Testis (tissue), 3 donors: ENCODE data around the gene LIN9. TPM values are rescaled to one million over a fixed set of nuclear protein-coding genes. Genes with fewer than 3 reads are reported as not detected.
A peak's percentile ranks its signal among the peaks of the same experiment; 100 is the strongest.

Experiments used
- DNase-seq: peaks from one replicate; pipeline ENCODE4 v3.0.0-alpha.2; 2019
- H3K27ac ChIP-seq, 2 donors: fragments of 200-600 bp; sonication (generic); one replicate each; pipeline ENCODE4 v1.5.1; 2019
- H3K27me3 ChIP-seq: fragments of 200-600 bp; sonication (generic); one replicate; pipeline ENCODE4 v1.5.1; 2019
- H3K36me3 ChIP-seq: fragments of 200-600 bp; sonication (generic); one replicate; pipeline ENCODE4 v1.5.1; 2017; ENCODE audit warnings: low read depth; ENCODE audit errors: missing control alignments
- H3K4me1 ChIP-seq: fragments of 200-600 bp; sonication (generic); one replicate; pipeline ENCODE4 v1.5.1; 2019
- H3K4me3 ChIP-seq, 2 donors: fragments of 200-600 bp; sonication (generic); one replicate each; pipeline ENCODE4 v1.5.1; 2017 to 2019
- H3K9me3 ChIP-seq: fragments of 200-600 bp; sonication (generic); one replicate; pipeline ENCODE4 v1.5.1; 2017
- CTCF ChIP-seq, 3 experiments: fragments of 450-650 bp in 2 of 3; fragments of 200-600 bp in 1 of 3; sonication (generic) in 1 of 3; IDR thresholded peaks; one replicate each; pipeline ENCODE4 v1.5.1; 2016 to 2019; ENCODE audit warnings: antibody characterized with exemption in 3 of 3, mild to moderate bottlenecking in 2 of 3, moderate library complexity in 1 of 3
- POLR2A ChIP-seq: fragments of 450-650 bp; IDR thresholded peaks from one replicate; pipeline ENCODE4 v1.6.1; 2017; ENCODE audit warnings: antibody characterized with exemption, mild to moderate bottlenecking, moderate library complexity
- WGBS, 2 donors: methylation state at CpG; one replicate each; pipeline ENCODE4 v1.1.5; 2018; 5-methylcytosine and 5-hydroxymethylcytosine counted together
- intact Hi-C: fragments of 100-400 bp; cut with DNase I; formaldehyde crosslinking; loops from one replicate; pipeline ENCODE4 v1.15.1; 2023; ENCODE audit warnings: low total_unique reads
- polyA plus RNA-seq: library from polyadenylated mRNA; stranded (reverse); fragments of 350-450 nt; fragmentation: Illumina TruSeq; extraction: RNeasy Lipid Tissue Mini Kit (QIAGEN cat#74804); gene quantifications from one replicate; pipeline ENCODE4 v1.2.3, GENCODE V29; 2014; ENCODE audit warnings: low read depth, low replicate concordance; ENCODE audit not compliant: insufficient read depth
- total RNA-seq, 2 donors: library from RNA; depleted of rRNA; stranded (reverse); fragments of >200 nt; gene quantifications; one replicate each; pipeline ENCODE4 v1.2.3, GENCODE V29; 2016

Gene LIN9
- total and polyA plus RNA-seq, 3 donors from 2014 or later = 8.2 to 13.9 (median 9.9) TPM

DNA sequence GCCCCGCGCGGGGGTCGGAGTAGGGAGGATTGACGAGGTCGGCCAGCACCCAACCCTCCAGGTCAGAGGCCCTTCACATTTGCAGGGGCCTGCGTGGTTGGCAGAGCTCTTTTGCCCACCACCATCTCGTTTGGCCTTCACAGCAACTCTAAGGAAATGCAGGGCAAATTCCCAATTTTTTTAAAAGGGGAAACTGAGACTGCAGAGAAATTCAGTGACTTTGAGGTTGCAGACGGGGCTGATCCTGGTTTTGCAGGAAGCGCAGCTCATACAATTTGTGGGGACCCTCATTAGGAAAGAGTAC lies 122.0 kb downstream of the LIN9 start:
- Histone ChIP-seq H3K4me1 (peaks cover 22% of the 10 kb centered on the region), H3K9me3 (no peaks in the 10 kb centered on the region), H3K36me3 (no peaks in the 10 kb centered on the region), H3K27me3 (no peaks in the 10 kb centered on the region), H3K4me3 (peak overlapping the region; percentile 92 to 93), H3K27ac (peak overlapping the region; percentile 92 to 96)
- WGBS, 2 donors = 5 to 8% methylated on average over 7 to 10 of the region's 10 CpGs
- DNase-seq = no peak
- TF ChIP-seq POLR2A (no peak), CTCF (IDR thresholded peaks at IDR 0.05) (no peak)
- intact Hi-C loops = no loop called here

GRCh38 chr1:226186124-226187018 lies 122.6 kb downstream of the LIN9 start, which contains the start of gene ACBD3:
Gene ACBD3, minus strand, starts transcription at chr1:226186741. Its CDS starts 66 bp downstream, at chr1:226186675.
- peaks cover 27% of the 10 kb centered on the region for H3K4me1 ChIP-seq
- no peaks in the 10 kb centered on the region for H3K36me3 ChIP-seq
- intact Hi-C loops = no loop called here
- peak; percentile 93 for DNase-seq
- H3K4me3 ChIP-seq = peak within 1 kb of the TSS; percentile 92 to 93
- H3K27ac ChIP-seq = peak within 1 kb of the TSS; percentile 92 to 96
- no peaks in the 10 kb centered on the region for H3K27me3 ChIP-seq
- no peaks in the 10 kb centered on the region for H3K9me3 ChIP-seq
- WGBS, 2 donors = 1% methylated on average over 16 to 55 of the region's 75 CpGs
- TF ChIP-seq CTCF (IDR thresholded peaks at IDR 0.05) (peak in 2 of 3 experiments; percentile 24), POLR2A (peak; percentile 85)

- WGBS, 2 donors = 7 to 9% methylated on average over 14 of the region's 14 CpGs
- H3K4me1 ChIP-seq = peaks cover 32% of the 10 kb centered on the region
- no peaks in the 10 kb centered on the region for H3K27me3 ChIP-seq
- TF ChIP-seq POLR2A = no peak
- no peak for TF ChIP-seq CTCF (IDR thresholded peaks at IDR 0.05)
- H3K9me3 ChIP-seq = no peaks in the 10 kb centered on the region
- no peak for DNase-seq
- H3K4me3 ChIP-seq = peak overlapping the region; percentile 92 to 93
- peak overlapping the region; percentile 92 to 96 for H3K27ac ChIP-seq
- H3K36me3 ChIP-seq = no peaks in the 10 kb centered on the region
- intact Hi-C loops = no loop called here
These were observed 123.6 kb downstream of the LIN9 start for GRCh38 chr1:226185141-226186036.

DNA sequence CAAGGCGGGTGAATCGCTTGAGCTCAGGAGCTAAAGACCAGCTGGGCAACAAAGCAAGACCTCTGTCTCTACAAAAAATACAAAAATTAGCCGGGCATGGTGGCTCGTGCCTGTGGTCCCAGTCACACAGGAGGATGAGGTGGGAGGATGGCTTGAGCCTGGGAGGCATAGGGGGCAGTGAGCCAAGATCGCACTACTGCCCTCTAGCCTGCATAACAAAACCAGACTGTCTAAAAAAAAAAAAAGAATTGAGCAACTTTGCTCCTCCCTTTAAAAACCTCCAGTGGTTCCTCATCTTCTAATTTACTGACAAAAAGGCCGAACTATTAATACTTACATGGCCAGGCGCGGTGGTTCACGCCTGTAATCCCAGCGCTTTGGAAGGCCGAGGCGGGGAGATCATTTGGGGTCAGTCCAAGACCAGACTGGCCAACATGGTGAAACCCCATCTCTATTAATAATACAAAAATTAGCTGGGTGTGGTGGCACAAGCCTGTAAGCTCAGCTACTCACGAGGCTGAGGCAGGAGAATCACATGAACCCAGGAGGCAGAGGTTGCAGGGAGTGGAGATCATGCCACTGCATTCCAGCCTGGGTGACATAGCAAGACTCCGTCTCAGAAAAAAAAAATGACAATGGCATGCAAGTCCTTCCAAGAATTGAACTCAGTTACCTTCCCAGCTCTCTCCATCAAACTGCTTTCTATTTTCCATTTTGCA lies 126.8 kb downstream of the LIN9 start:
- DNase-seq = peak; percentile 76
- H3K27ac ChIP-seq = no peak overlapping the region

More for the DNA sequence above, 126.8 kb downstream of the LIN9 start:
- H3K4me1 ChIP-seq = peaks cover 30% of the 10 kb centered on the region
- H3K36me3 ChIP-seq = no peaks in the 10 kb centered on the region
- no peaks in the 10 kb centered on the region for H3K9me3 ChIP-seq
- WGBS, 2 donors = 72 to 77% methylated on average over 14 of the region's 14 CpGs
- peak in 1 of 3 experiments; percentile 28 for TF ChIP-seq CTCF (IDR thresholded peaks at IDR 0.05)
- TF ChIP-seq POLR2A = no peak
- H3K27me3 ChIP-seq = no peaks in the 10 kb centered on the region
- H3K4me3 ChIP-seq = no peak overlapping the region
- intact Hi-C loops = no loop called here

Other genes with a start within 250 kb of the LIN9 start
- gene H3-3A, start 246.4 kb downstream of the LIN9 start, total RNA-seq = 100 to 1,000 TPM; 272 to 367 TPM
- 439 TPM for gene H3-3A, start 246.4 kb downstream of the LIN9 start, polyA plus RNA-seq
- gene ACBD3, start 122.4 kb downstream of the LIN9 start, total RNA-seq = 10 to 100 TPM; 50.6 to 57.9 TPM
- gene ACBD3, start 122.4 kb downstream of the LIN9 start, polyA plus RNA-seq = 32.9 TPM
- under 1 TPM; 0.39 to 0.68 TPM for gene MIXL1, start 85.5 kb downstream of the LIN9 start, total RNA-seq
- 0.66 TPM for gene MIXL1, start 85.5 kb downstream of the LIN9 start, polyA plus RNA-seq
- gene PARP1, start 98.9 kb upstream of the LIN9 start, total RNA-seq = 100 to 1,000 TPM; 199 to 224 TPM
- gene PARP1, start 98.9 kb upstream of the LIN9 start, polyA plus RNA-seq = 109 TPM
- 1 to 10 TPM; 2.5 to 3.7 TPM for gene STUM, start 239.6 kb upstream of the LIN9 start, total RNA-seq
- gene STUM, start 239.6 kb upstream of the LIN9 start, polyA plus RNA-seq = 4.5 TPM